Caco-2 (cell line): ENCODE measurements around the gene MRPL52. TPM values are rescaled to one million over a fixed set of nuclear protein-coding genes. Genes with fewer than 3 reads are reported as not detected.
"Not testable (repeated sequence)": the region's sequence is repeated elsewhere in the genome, so short reads cannot be mapped to it uniquely, and the experiment has no call there.

Experiments used
- BruUV-seq: library from RNA; stranded (reverse); fragments of 400-500 nt; replicated peaks from 2 replicates; lab custom pipeline; 2021; lab: Mats Ljungman, UMichigan
- CTCF ChIA-PET: fragments of 300-600 bp; sonication (Branson Sonifier 250); formaldehyde crosslinking; loops from one replicate; lab custom pipeline; 2022; ENCODE audit warnings: antibody characterized with exemption; lab: Charles Lee
- POLR2A ChIA-PET: fragments of 300-600 bp; sonication (Branson Sonifier 250); formaldehyde crosslinking; loops from one replicate; lab custom pipeline; 2022; ENCODE audit warnings: antibody characterized with exemption; lab: Charles Lee
- DNase-seq, 2 experiments: peaks; one replicate each; pipeline versions ENCODE4 v3.0.0 to v3.0.0-alpha.2; 2020 to 2022
- H3K27me3 ChIP-seq: replicated peaks from 2 replicates; pipeline ENCODE4 v1.6.0; 2011; ENCODE audit warnings: low read length; ENCODE audit not compliant: control insufficient read depth, insufficient read depth
- H3K36me3 ChIP-seq: 2 replicates; pipeline ENCODE4 v1.5.1; 2011; ENCODE audit warnings: low read length; ENCODE audit not compliant: control insufficient read depth, insufficient read depth
- H3K4me1 ChIP-seq: fragments of 250-450 bp; sonication (Bioruptor Pico); 2 replicates; pipeline ENCODE4 v1.5.1; 2020; ENCODE audit warnings: mild to moderate bottlenecking
- H3K4me3 ChIP-seq: 2 replicates; pipeline ENCODE4 v1.5.1; 2011; ENCODE audit warnings: low read depth, mild to moderate bottlenecking, control low read depth, low read length
- H3K9me3 ChIP-seq: fragments of 250-450 bp; sonication (Bioruptor Pico); 2 replicates; pipeline ENCODE4 v1.5.1; 2020; ENCODE audit warnings: mild to moderate bottlenecking, moderate library complexity
- H3K27ac Mint-ChIP-seq: one replicate; pipeline ENCODE4 v1.8.0; 2022; ENCODE audit warnings: mixed read lengths; ENCODE audit not compliant: unreplicated experiment
- H3K27me3 Mint-ChIP-seq: one replicate; pipeline ENCODE4 v1.8.0; 2022; ENCODE audit warnings: mixed read lengths; ENCODE audit not compliant: insufficient read depth, unreplicated experiment
- H3K36me3 Mint-ChIP-seq: one replicate; pipeline ENCODE4 v1.8.0; 2022; ENCODE audit warnings: mild to moderate bottlenecking, mixed read lengths; ENCODE audit not compliant: insufficient read depth, unreplicated experiment
- H3K4me1 Mint-ChIP-seq: one replicate; pipeline ENCODE4 v1.8.0; 2022; ENCODE audit warnings: low read depth, mixed read lengths; ENCODE audit not compliant: unreplicated experiment
- H3K4me3 Mint-ChIP-seq: one replicate; pipeline ENCODE4 v1.8.0; 2022; ENCODE audit warnings: mild to moderate bottlenecking, moderate library complexity, mixed read lengths; ENCODE audit not compliant: unreplicated experiment
- H3K9me3 Mint-ChIP-seq: one replicate; pipeline ENCODE4 v1.8.0; 2022; ENCODE audit warnings: mixed read lengths; ENCODE audit not compliant: unreplicated experiment
- intact Hi-C: fragments of 100-400 bp; cut with micrococcal nuclease; formaldehyde crosslinking; loops from one replicate; pipeline ENCODE4 v1.10.0; 2022; ENCODE audit not compliant: unreplicated experiment
- total RNA-seq: library from RNA; stranded (reverse); gene quantifications from 2 replicates; pipeline ENCODE4 v1.2.3, GENCODE V29; 2022
- TF ChIP-seq, protein P1 (sequence below), 2 experiments: fragments of 200-600 bp in 1 of 2; IDR thresholded peaks; 1 replicate in 1 of 2; 2 replicates in 1 of 2; pipeline versions ENCODE4 v1.5.1 to v1.8.0; 2011 to 2022; ENCODE audit warnings: antibody characterized with exemption in 1 of 2, control low read depth in 1 of 2, inconsistent platforms in 1 of 2, low read depth in 1 of 2, low read length in 1 of 2, mild to moderate bottlenecking in 1 of 2, moderate library complexity in 1 of 2; ENCODE audit not compliant: insufficient read depth in 1 of 2, severe bottlenecking in 1 of 2, unreplicated experiment in 1 of 2

MRPL52 gene
- total RNA-seq, 1 experiment from 2014 or later = 149 TPM

DNA sequence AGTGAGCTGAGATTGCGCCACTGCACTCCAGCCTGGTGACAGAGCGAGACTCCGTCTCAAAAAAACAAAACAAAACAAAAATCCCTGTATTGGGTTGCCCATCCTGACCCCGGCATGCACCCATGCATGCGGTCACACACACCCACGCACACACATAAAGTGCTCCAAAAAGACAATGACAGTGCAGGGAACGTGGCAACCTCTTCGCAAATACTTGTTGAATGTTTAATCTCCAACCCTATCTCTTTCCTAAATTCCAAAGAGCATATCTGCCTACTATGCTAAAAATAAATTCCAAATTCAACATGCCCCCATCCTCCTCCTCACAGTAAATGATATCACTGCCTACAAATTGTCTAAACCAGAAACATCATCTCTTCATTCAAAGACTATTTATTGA, 28.0 kb upstream of the MRPL52 start:
- H3K4me3 ChIP-seq = no peak overlapping the region
- Mint-ChIP-seq H3K9me3 (no peaks in the 10 kb centered on the region), H3K36me3 (peaks cover 94% of the 10 kb centered on the region), H3K4me3 (no peak overlapping the region), H3K4me1 (peaks cover 73% of the 10 kb centered on the region), H3K27ac (no peak overlapping the region), H3K27me3 (no peaks in the 10 kb centered on the region)
- POLR2A ChIA-PET = interaction anchor here (0.5 kb wide), 1 partner anchor 178 kb away, joined by 5 read pairs; no protein-coding TSS in a partner anchor
- intact Hi-C loops = no loop called here
- CTCF ChIA-PET = no interaction called here
- H3K9me3 ChIP-seq = no peaks in the 10 kb centered on the region
- no TSS peak for BruUV-seq
- no peaks in the 10 kb centered on the region for H3K27me3 ChIP-seq
- peaks cover 70% of the 10 kb centered on the region for H3K4me1 ChIP-seq
- H3K36me3 ChIP-seq = no peaks in the 10 kb centered on the region; the same call in 1 of the 2 replicates
- DNase-seq = no peak
- TF ChIP-seq, protein P1, sequence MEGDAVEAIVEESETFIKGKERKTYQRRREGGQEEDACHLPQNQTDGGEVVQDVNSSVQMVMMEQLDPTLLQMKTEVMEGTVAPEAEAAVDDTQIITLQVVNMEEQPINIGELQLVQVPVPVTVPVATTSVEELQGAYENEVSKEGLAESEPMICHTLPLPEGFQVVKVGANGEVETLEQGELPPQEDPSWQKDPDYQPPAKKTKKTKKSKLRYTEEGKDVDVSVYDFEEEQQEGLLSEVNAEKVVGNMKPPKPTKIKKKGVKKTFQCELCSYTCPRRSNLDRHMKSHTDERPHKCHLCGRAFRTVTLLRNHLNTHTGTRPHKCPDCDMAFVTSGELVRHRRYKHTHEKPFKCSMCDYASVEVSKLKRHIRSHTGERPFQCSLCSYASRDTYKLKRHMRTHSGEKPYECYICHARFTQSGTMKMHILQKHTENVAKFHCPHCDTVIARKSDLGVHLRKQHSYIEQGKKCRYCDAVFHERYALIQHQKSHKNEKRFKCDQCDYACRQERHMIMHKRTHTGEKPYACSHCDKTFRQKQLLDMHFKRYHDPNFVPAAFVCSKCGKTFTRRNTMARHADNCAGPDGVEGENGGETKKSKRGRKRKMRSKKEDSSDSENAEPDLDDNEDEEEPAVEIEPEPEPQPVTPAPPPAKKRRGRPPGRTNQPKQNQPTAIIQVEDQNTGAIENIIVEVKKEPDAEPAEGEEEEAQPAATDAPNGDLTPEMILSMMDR (IDR thresholded peaks at IDR 0.05; ENCODE audit: insufficient read depth in 1 of 2, low read depth in 1 of 2, low read length in 1 of 2, severe bottlenecking in 1 of 2, unreplicated experiment in 1 of 2) = no peak

DNA sequence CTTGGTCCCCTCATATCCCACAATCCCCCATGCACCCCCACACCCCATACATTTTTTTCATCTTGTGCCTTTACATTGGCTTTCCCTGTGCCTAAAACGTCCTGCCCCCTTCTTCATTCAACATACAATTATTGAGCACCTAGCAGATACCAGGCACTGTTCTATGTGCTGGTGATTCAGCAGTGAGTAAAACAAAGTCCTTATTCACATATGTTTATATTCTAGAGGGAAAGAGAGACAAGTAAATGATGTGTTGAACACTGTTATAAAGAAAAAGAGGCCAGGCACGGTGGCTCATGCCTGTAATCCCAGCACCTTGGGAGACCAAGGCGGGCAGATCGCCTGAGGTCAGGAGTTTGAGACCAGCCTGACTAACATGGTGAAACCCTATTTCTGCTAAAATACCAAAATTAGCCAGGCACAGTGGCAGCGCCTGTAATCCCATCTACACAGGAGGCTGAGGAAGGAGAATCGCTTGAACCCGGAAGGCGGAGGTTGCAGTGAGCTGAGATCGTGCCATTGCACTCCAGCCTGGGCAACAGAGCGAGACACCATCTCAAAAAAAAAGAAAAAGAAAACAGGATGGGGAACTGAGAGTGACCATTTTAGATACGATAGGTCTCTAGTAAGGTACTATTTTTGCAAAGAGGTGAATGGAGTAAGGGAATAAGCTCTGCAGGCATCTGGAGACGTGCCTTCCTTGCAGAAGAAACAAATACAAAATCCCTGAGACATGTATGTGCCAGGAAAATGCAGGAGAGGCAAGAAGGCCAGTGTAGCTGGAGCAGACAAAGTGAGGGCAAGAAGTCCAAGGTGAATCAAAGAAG, 26.6 kb upstream of the MRPL52 start:
- H3K27me3 Mint-ChIP-seq = no peaks in the 10 kb centered on the region
- Histone ChIP-seq H3K4me1 (peaks cover 67% of the 10 kb centered on the region), H3K36me3 (no peaks in the 10 kb centered on the region; the same call in 1 of the 2 replicates), H3K4me3 (no peak overlapping the region), H3K9me3 (no peaks in the 10 kb centered on the region), H3K27me3 (no peaks in the 10 kb centered on the region)
- peaks cover 73% of the 10 kb centered on the region for H3K4me1 Mint-ChIP-seq
- intact Hi-C loops = no loop called here
- H3K4me3 Mint-ChIP-seq = no peak overlapping the region
- BruUV-seq = no TSS peak
- H3K9me3 Mint-ChIP-seq = no peaks in the 10 kb centered on the region
- CTCF ChIA-PET = no interaction called here
- peak overlapping the region; percentile 62 for H3K27ac Mint-ChIP-seq
- no peak for DNase-seq
- POLR2A ChIA-PET = no interaction called here
- TF ChIP-seq, protein P1 (IDR thresholded peaks at IDR 0.05; ENCODE audit: insufficient read depth in 1 of 2, low read depth in 1 of 2, low read length in 1 of 2, severe bottlenecking in 1 of 2, unreplicated experiment in 1 of 2) = no peak
- peaks cover 94% of the 10 kb centered on the region for H3K36me3 Mint-ChIP-seq

DNA sequence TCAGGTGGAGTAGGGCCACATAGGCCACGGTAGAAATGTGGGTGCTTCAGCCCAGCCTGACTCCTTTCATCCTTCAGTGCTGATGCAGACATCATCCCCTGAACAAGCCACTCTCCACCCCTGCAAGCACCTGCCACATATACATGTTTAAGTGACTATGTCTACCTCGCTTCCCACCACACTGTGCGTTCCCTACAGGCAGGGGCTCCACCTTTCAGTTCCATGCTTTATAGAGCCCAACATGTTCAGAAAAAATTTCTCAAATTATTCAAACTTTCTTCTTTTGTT, 26.1 kb upstream of the MRPL52 start:
- Mint-ChIP-seq H3K4me1 (peaks cover 73% of the 10 kb centered on the region), H3K9me3 (no peaks in the 10 kb centered on the region), H3K4me3 (no peak overlapping the region), H3K27me3 (no peaks in the 10 kb centered on the region), H3K36me3 (peaks cover 94% of the 10 kb centered on the region), H3K27ac (peak overlapping the region; percentile 62)
- no peaks in the 10 kb centered on the region for H3K27me3 ChIP-seq
- no peak for DNase-seq
- intact Hi-C loops = no loop called here
- H3K9me3 ChIP-seq = no peaks in the 10 kb centered on the region
- no peak overlapping the region for H3K4me3 ChIP-seq
- no TSS peak for BruUV-seq
- H3K4me1 ChIP-seq = peaks cover 67% of the 10 kb centered on the region
- CTCF ChIA-PET = no interaction called here
- TF ChIP-seq, protein P1 (IDR thresholded peaks at IDR 0.05; ENCODE audit: insufficient read depth in 1 of 2, low read depth in 1 of 2, low read length in 1 of 2, severe bottlenecking in 1 of 2, unreplicated experiment in 1 of 2) = no peak
- POLR2A ChIA-PET = no interaction called here
- H3K36me3 ChIP-seq = no peaks in the 10 kb centered on the region; the same call in 1 of the 2 replicates

DNA sequence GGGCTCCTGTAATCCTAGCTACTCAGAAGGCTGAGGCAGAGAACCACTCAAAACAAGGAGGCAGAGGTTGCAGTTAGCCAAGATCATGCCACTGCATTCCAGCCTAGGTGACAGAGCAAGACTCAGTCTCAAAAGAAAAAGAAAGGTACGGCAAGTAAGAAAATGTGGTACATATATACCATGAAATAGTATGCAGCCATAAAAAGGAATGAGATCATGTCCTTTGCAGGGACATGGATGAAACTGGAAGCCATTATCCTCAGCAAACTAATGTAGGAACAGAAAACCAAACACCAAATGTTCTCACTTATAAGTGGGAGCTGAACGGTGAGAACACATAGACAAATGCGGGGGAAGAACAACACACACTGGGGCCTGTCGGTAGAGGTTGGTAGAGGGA, 24.5 kb upstream of the MRPL52 start:
- peaks cover 99% of the 10 kb centered on the region for H3K36me3 Mint-ChIP-seq
- intact Hi-C loops = loop anchor here (5.0 kb wide), 1 partner anchor 233 kb away; no protein-coding TSS in a partner anchor
- H3K27me3 Mint-ChIP-seq, DNase-seq, H3K27me3 ChIP-seq, H3K4me3 ChIP-seq, BruUV-seq, H3K9me3 ChIP-seq, H3K9me3 Mint-ChIP-seq, H3K36me3 ChIP-seq, CTCF ChIA-PET: not testable (repeated sequence)
- peak overlapping the region; percentile 34 for H3K4me3 Mint-ChIP-seq
- POLR2A ChIA-PET = interaction anchor here (0.6 kb wide), 1 partner anchor 10 kb away, joined by 7 read pairs; no protein-coding TSS in a partner anchor
- H3K4me1 ChIP-seq = peaks cover 67% of the 10 kb centered on the region
- peak overlapping the region; percentile 90 for H3K27ac Mint-ChIP-seq
- peaks cover 61% of the 10 kb centered on the region for H3K4me1 Mint-ChIP-seq
